Upper lobe of left lung (tissue), 6 donors: Measurements from ENCODE around the gene OCSTAMP. TPM values are rescaled to one million over a fixed set of nuclear protein-coding genes. Genes with fewer than 3 reads are reported as not detected.

Source experiments
- ATAC-seq, 2 donors: fragments of 200-7000 bp; cut with Tn5 transposase; one replicate each; pipeline ENCODE4 v1.9.1; 2022; ENCODE audit warnings: mild to moderate bottlenecking in 2 of 2, moderate library complexity in 2 of 2; ENCODE audit not compliant: low FRiP score in 2 of 2
- DNase-seq, 2 donors: peaks; one replicate each; pipeline ENCODE4 v3.0.0-alpha.2; 2019 to 2020
- H3K27ac ChIP-seq, 4 donors: fragments of 200-600 bp; sonication (generic); one replicate each; pipeline ENCODE4 v1.5.1; 2016 to 2019
- H3K27me3 ChIP-seq, 4 donors: fragments of 200-600 bp; sonication (generic); one replicate each; pipeline ENCODE4 v1.5.1; 2017 to 2019
- H3K36me3 ChIP-seq, 4 donors: fragments of 200-600 bp; sonication (generic); one replicate each; pipeline ENCODE4 v1.5.1; 2016 to 2019
- H3K4me1 ChIP-seq, 4 donors: fragments of 200-600 bp; sonication (generic); one replicate each; pipeline ENCODE4 v1.5.1; 2018 to 2019
- H3K4me3 ChIP-seq, 4 donors: fragments of 200-600 bp; sonication (generic); one replicate each; pipeline ENCODE4 v1.5.1; 2017 to 2019; ENCODE audit warnings: mild to moderate bottlenecking in 2 of 4, moderate library complexity in 1 of 4
- H3K9me3 ChIP-seq, 4 donors: fragments of 200-600 bp; sonication (generic); one replicate each; pipeline ENCODE4 v1.5.1; 2018 to 2019
- CTCF ChIP-seq, 6 experiments: fragments of 450-650 bp in 4 of 6; fragments of 200-600 bp in 2 of 6; sonication (generic) in 2 of 6; IDR thresholded peaks; one replicate each; pipeline ENCODE4 v1.5.1; 2016 to 2019; ENCODE audit warnings: antibody characterized with exemption in 6 of 6
- EP300 ChIP-seq, 4 donors: sonication (generic); formaldehyde crosslinking; IDR thresholded peaks; one replicate each; pipeline ENCODE4 v1.5.1; 2017; ENCODE audit warnings: antibody characterized with exemption in 4 of 4, control low read depth in 2 of 4
- POLR2A ChIP-seq, 4 donors: fragments of 450-650 bp; IDR thresholded peaks; one replicate each; pipeline ENCODE4 v1.5.1; 2016 to 2017; ENCODE audit warnings: antibody characterized with exemption in 4 of 4, mild to moderate bottlenecking in 2 of 4
- POLR2AphosphoS5 ChIP-seq, 2 donors: sonication (generic); formaldehyde crosslinking; IDR thresholded peaks; one replicate each; pipeline ENCODE4 v1.5.1; 2017; ENCODE audit warnings: antibody characterized with exemption in 2 of 2
- WGBS, 2 donors: methylation state at CpG; one replicate each; pipeline ENCODE4 v1.1.5; 2017 to 2018; 5-methylcytosine and 5-hydroxymethylcytosine counted together
- total RNA-seq, 6 donors: library from RNA; depleted of rRNA in 4 of 6; stranded (reverse); fragments of >200 nt in 4 of 6; gene quantifications; one replicate each; pipeline versions ENCODE4 v1.1.0 to v1.2.1, GENCODE V29; 2016 to 2021
- donor health status: DM: no; HTN: no; CAD: no; lungs with moderate emphysema.
- donor health status: DM: no; HTN: yes; CAD: no; lungs with severe emphysema.

The OCSTAMP gene
- total RNA-seq, 6 donors from 2014 or later: not detected

- Histone ChIP-seq H3K27me3 (no peaks in the 10 kb centered on the region), H3K4me3 (no peak overlapping the region), H3K27ac (no peak overlapping the region), H3K36me3 (no peaks in the 10 kb centered on the region), H3K4me1 (no peaks in the 10 kb centered on the region), H3K9me3 (no peaks in the 10 kb centered on the region)
- ATAC-seq: no peak
- TF ChIP-seq CTCF (IDR thresholded peaks at IDR 0.05) (no peak), EP300 (IDR thresholded peaks at IDR 0.05) (no peak), POLR2AphosphoS5 (IDR thresholded peaks at IDR 0.05) (no peak), POLR2A (IDR thresholded peaks at IDR 0.05) (no peak)
- 90 to 97% methylated on average over 4 of the region's 4 CpGs for WGBS, 2 donors
- DNase-seq: no peak
Observed at GRCh38 chr20:46592580-46593362, 42.3 kb upstream of the OCSTAMP start.

- no peak overlapping the region for H3K4me3 ChIP-seq
- H3K27ac ChIP-seq: no peak overlapping the region
- H3K4me1 ChIP-seq: no peaks in the 10 kb centered on the region
- TF ChIP-seq POLR2AphosphoS5 (IDR thresholded peaks at IDR 0.05): no peak
- TF ChIP-seq CTCF (IDR thresholded peaks at IDR 0.05): no peak
- no peak for TF ChIP-seq EP300 (IDR thresholded peaks at IDR 0.05)
- TF ChIP-seq POLR2A (IDR thresholded peaks at IDR 0.05): no peak
- ATAC-seq (no peak), DNase-seq (no peak)
- no peaks in the 10 kb centered on the region for H3K9me3 ChIP-seq
- H3K27me3 ChIP-seq: no peaks in the 10 kb centered on the region
- 21 to 26% methylated on average over 1 of the region's 1 CpG for WGBS, 2 donors
- H3K36me3 ChIP-seq: no peaks in the 10 kb centered on the region
Observed at GRCh38 chr20:46590443-46590842, 40.0 kb upstream of the OCSTAMP start.

GRCh38 chr20:46588532-46589511, 38.4 kb upstream of the OCSTAMP start:
- TF ChIP-seq EP300 (IDR thresholded peaks at IDR 0.05) (no peak), POLR2AphosphoS5 (IDR thresholded peaks at IDR 0.05) (no peak), CTCF (IDR thresholded peaks at IDR 0.05) (no peak), POLR2A (IDR thresholded peaks at IDR 0.05) (no peak)
- Histone ChIP-seq H3K4me3 (no peak overlapping the region), H3K27me3 (no peaks in the 10 kb centered on the region), H3K36me3 (no peaks in the 10 kb centered on the region), H3K27ac (no peak overlapping the region), H3K4me1 (no peaks in the 10 kb centered on the region), H3K9me3 (no peaks in the 10 kb centered on the region)
- WGBS, 2 donors: 53 to 69% methylated on average over 14 of the region's 14 CpGs
- DNase-seq: no peak
- no peak for ATAC-seq

- H3K27me3 ChIP-seq: no peaks in the 10 kb centered on the region
- ATAC-seq: no peak
- 75 to 84% methylated on average over 7 of the region's 7 CpGs for WGBS, 2 donors
- H3K4me1 ChIP-seq: no peaks in the 10 kb centered on the region
- no peak overlapping the region for H3K27ac ChIP-seq
- no peak overlapping the region for H3K4me3 ChIP-seq
- TF ChIP-seq POLR2A (IDR thresholded peaks at IDR 0.05): no peak
- no peak for TF ChIP-seq CTCF (IDR thresholded peaks at IDR 0.05)
- TF ChIP-seq EP300 (IDR thresholded peaks at IDR 0.05): no peak
- DNase-seq: peak in 1 of 2 donors; percentile 24
- H3K9me3 ChIP-seq: no peaks in the 10 kb centered on the region
- no peaks in the 10 kb centered on the region for H3K36me3 ChIP-seq
Observed at GRCh38 chr20:46587986-46588385, 37.5 kb upstream of the OCSTAMP start.
